HG03521 (cell line): ENCODE measurements around the gene TXNDC2.
A peak's percentile ranks its signal among the peaks of the same experiment; 100 is the strongest.
"Not testable (repeated sequence)": the region's sequence is repeated elsewhere in the genome, so short reads cannot be mapped to it uniquely, and the experiment has no call there.

Experiments
- ATAC-seq: cut with Tn5 transposase; IDR thresholded peaks from one replicate; pipeline ENCODE4 v1.9.1; 2021; ENCODE audit warnings: mild to moderate bottlenecking, moderate library complexity; ENCODE audit not compliant: unreplicated experiment

Gene TXNDC2

GRCh38 chr18:9911226-9911625, 25.5 kb downstream of the TXNDC2 start:
- ATAC-seq, result no peak

DNA sequence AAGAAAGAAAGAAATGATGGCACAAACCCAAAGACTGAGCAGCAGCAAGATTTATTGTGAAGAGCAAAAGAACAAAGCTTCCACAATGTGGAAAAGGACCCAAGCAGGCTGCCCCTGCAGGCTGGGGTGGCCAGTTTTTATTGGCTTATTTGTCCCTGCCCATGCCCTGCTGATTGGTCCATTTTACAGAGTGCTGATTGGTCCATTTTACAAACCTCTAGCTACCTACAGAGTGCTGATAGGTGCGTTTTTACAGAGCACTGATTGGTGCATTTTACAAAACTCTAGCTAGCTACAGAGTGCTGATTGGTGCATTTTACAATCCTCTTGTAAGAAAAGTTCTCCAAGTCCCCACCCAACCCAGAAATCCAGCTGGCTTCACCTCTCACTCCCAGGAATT, 26.5 kb downstream of the TXNDC2 start:
- ATAC-seq, result not testable (repeated sequence)

- no peak for ATAC-seq
These were observed 27.4 kb downstream of the TXNDC2 start for GRCh38 chr18:9913151-9913525.

- peak; percentile 73 for ATAC-seq
These were observed 28.0 kb downstream of the TXNDC2 start, which contains the start of gene VAPA for GRCh38 chr18:9913526-9914333. Gene VAPA (plus strand): TSS chr18:9914016. CDS start chr18:9914257, 241 bp downstream.

DNA sequence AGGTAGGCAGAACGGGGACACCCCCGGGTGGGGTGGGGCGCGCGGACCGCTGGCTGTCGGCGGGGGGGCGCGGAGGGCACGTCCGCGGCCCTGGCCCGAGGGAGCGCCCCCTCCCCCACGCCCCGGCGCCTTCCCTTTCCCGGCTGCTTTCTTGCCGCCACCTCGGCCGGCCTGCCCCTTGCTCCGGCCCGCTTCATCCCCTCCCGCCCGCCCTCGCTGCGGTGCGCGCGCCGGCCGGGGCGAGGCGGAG, 28.5 kb downstream of the TXNDC2 start:
- no peak for ATAC-seq

DNA sequence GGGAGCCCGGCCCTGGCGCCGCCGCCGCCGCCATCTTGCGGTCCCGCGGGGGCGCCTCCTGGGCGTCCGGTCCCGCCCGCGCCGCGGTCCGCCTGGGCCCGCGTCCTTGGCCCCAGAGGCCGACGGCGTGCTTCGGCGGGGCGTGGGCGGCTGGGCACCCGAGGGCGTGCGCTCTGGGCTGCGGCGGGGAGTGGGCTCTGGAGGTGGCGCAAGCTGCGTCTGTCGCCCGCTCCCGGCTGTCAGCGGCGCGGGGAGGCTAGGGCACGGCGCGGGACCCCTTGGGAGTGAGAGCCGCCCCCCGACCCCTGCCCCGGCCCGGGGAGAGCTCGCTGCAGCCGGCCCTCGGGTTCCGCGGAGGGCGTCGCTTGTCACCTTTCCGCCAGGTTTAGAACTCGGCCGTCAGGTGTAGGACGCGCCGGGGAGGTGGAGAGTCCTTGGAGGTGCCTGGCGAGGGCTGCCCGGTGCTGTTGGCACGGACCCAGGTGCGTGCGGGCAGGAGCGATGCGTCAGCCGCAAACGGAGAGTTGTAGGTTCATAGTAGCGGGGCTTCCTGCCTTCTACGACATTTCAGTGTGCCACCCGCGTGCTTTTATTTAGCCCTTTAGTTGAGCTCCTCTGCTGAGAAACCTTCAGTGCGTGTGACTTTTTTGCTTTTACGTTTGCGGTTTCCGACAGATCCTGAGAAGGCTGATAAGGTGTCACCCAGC, 29.0 kb downstream of the TXNDC2 start:
- peak; percentile 23 for ATAC-seq

- no peak for ATAC-seq
These were observed 29.7 kb downstream of the TXNDC2 start for GRCh38 chr18:9915291-9916076.

DNA sequence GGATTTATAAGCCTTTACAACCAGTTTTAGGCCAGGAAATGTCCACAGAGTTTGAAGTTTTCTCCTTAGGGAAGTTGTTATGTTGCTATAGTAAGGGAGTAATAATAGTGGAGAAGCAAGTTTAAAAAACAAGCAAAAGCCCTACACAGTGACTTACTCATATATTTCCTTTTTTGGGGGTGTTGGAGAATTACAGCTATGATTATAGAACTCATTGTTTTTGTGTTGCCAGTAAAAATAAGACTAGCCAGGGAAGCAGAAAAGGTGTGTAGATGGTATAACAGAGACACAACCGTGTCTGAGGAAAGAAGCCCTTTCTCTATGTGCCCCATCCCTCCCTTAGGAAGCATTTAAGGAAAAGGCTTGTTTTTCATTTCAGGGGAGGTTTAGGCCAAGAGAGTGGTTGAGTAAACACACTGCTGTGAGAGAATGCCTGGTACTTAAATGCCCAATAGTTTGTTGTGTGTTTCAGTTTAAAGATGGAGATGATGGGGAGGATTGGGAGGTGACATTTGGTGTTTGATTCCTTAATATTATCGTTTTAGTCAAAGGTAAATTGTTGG, 30.4 kb downstream of the TXNDC2 start:
- no peak for ATAC-seq

- ATAC-seq, result no peak
These were observed 31.0 kb downstream of the TXNDC2 start for GRCh38 chr18:9916808-9917207.

- ATAC-seq, result no peak
These were observed 32.4 kb downstream of the TXNDC2 start for GRCh38 chr18:9918016-9918680.

DNA sequence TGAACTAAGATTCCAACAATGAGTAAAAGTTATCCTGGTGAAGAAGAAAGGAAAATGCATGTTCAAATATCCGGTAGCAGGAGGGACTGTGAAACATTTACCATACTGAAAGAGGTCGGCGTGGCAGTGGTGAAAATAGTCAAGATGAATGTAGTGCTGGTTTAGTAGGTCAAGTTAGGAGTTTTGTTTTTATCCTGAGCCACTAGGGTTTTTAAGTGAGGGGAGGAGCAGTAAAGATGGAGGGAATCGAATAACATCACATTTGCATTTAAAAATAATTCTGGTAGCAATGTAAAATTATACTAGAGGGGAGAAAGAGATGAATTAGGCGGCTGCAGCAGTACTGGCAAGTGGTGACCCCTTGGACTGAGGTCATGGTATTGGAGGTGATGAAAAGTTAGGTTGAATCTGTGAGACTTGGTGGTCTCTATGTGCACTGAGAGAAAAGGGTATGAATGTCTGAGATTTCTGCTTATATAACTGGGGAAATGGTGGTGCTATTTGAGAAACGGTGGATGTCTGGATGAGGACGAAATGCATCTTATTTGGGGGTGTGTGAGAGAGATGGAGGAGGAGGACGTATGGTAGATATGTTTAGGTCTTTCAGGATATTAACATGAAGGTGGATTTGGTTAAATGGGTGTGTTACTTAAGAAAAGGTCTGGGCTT, 33.9 kb downstream of the TXNDC2 start:
- no peak for ATAC-seq

GRCh38 chr18:9922592-9923311, 37.0 kb downstream of the TXNDC2 start:
- ATAC-seq, result no peak

DNA sequence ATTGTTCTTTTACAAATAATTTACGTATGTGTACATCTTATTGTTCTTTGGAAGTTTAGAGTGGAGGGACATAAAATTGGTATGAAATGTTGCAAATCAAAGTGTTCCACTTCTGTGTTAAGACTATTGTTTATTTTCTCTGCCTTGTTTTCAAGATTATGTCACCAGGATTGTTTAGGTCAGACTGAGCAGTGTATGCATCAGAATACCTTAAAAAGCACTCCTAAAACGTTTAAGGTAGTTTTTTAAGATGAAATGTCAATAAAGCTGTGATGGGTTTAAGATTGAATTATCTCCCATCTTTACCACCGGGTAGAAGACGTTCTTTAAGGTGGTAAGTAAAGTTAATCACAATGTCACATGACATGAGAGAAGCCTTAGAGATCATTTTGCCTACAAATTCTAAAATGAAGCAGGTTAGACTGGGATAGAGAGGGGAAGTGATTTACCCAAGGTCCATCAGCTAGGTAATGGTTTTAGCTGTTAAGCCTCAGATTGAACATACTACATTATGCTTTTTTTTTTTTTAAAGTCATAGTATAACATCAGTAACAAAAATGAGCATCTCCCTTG, 38.7 kb downstream of the TXNDC2 start:
- ATAC-seq, result no peak

- no peak for ATAC-seq
These were observed 39.6 kb downstream of the TXNDC2 start for GRCh38 chr18:9925369-9925768.

GRCh38 chr18:9925795-9926194, 40.0 kb downstream of the TXNDC2 start:
- ATAC-seq, result no peak

GRCh38 chr18:9926223-9926894, 40.6 kb downstream of the TXNDC2 start:
- no peak for ATAC-seq

DNA sequence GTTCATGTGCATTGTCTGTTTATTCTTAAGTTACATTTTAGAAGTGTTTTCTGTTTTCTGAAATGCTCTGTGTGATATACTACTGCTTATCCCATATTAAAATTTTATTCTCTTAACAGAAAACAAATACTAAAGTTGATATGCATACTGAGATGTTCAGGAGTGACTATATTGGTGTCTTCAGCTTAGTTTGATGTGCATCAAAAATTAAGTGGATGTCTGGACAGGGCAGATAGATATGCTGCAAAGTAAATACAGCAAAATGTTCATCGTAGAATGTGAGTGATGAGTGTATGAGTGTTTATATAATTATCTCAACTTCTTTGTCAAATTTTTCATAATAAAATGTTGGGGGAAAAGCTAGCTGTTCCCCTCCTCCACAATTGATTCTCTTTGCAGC, 41.2 kb downstream of the TXNDC2 start:
- no peak for ATAC-seq

GRCh38 chr18:9927392-9928063, 41.8 kb downstream of the TXNDC2 start:
- no peak for ATAC-seq
